K562 (cell line): ENCODE measurements around the gene C2CD2L. TPM values are rescaled to one million over a fixed set of nuclear protein-coding genes. Genes with fewer than 3 reads are reported as not detected.
A peak's percentile ranks its signal among the peaks of the same experiment; 100 is the strongest.

Source experiments
- CBFA2T2 ChIP-seq: fragments of 450-650 bp; conservative IDR thresholded peaks from 2 replicates; pipeline ENCODE4 v1.6.1; 2017; ENCODE audit warnings: mild to moderate bottlenecking
- CEBPB ChIP-seq: fragments of 450-650 bp; IDR thresholded peaks from 2 replicates; pipeline ENCODE4 v1.6.1; 2016; ENCODE audit warnings: missing genetic modification characterization, missing compliant biosample characterization
- CHD1 ChIP-seq: fragments of 200-600 bp; sonication (generic); IDR thresholded peaks from one replicate; pipeline ENCODE4 v1.6.1; 2012; ENCODE audit warnings: mild to moderate bottlenecking, moderate library complexity, low read length, inconsistent platforms
- COPS2 ChIP-seq: fragments of 450-650 bp; conservative IDR thresholded peaks from 2 replicates; pipeline ENCODE4 v1.6.1; 2016; ENCODE audit warnings: mild to moderate bottlenecking, moderate library complexity
- CREB5 ChIP-seq: fragments of 250-450 bp; sonication (Bioruptor Pico); IDR thresholded peaks from 2 replicates; pipeline ENCODE4 v1.5.0; 2020; ENCODE audit warnings: mild to moderate bottlenecking
- HNRNPLL ChIP-seq: fragments of 200-400 bp; formaldehyde crosslinking; IDR thresholded peaks from 2 replicates; pipeline ENCODE4 v1.6.1; 2017; ENCODE audit warnings: low read length, low read depth, mild to moderate bottlenecking; ENCODE audit not compliant: poor library complexity, severe bottlenecking
- NKRF ChIP-seq: fragments of 450-650 bp; IDR thresholded peaks from 2 replicates; pipeline ENCODE4 v1.6.1; 2016; ENCODE audit warnings: borderline replicate concordance
- POLR2AphosphoS5 ChIP-seq: IDR thresholded peaks from 2 replicates; pipeline ENCODE4 v1.6.1; 2011; ENCODE audit warnings: mild to moderate bottlenecking, low read depth, low read length, moderate library complexity; ENCODE audit not compliant: control insufficient read depth, insufficient read depth
- PTRF ChIP-seq: fragments of 450-650 bp; IDR thresholded peaks from 2 replicates; pipeline ENCODE4 v1.6.1; 2016; ENCODE audit warnings: mild to moderate bottlenecking, missing genetic modification characterization, missing compliant biosample characterization
- SMARCC2 ChIP-seq: fragments of 450-650 bp; IDR thresholded peaks from 2 replicates; pipeline ENCODE4 v1.6.1; 2017; ENCODE audit warnings: antibody characterized with exemption, moderate library complexity, mild to moderate bottlenecking, low read depth
- SOX6 ChIP-seq: fragments of 450-650 bp; IDR thresholded peaks from 2 replicates; pipeline ENCODE4 v1.6.1; 2014; ENCODE audit warnings: mild to moderate bottlenecking
- TAF9B ChIP-seq: fragments of 450-650 bp; IDR thresholded peaks from 2 replicates; pipeline ENCODE4 v1.6.1; 2018; ENCODE audit warnings: mild to moderate bottlenecking; ENCODE audit not compliant: partially characterized antibody
- TARDBP ChIP-seq: fragments of 450-650 bp; IDR thresholded peaks from 2 replicates; pipeline ENCODE4 v1.6.1; 2016
- YY1 ChIP-seq, 3 experiments: IDR thresholded peaks; 2 replicates each; pipeline ENCODE4 v1.6.1; 2011; ENCODE audit warnings: low read length in 2 of 3, mild to moderate bottlenecking in 2 of 3, moderate library complexity in 2 of 3, borderline replicate concordance in 1 of 3, control low read depth in 1 of 3, low read depth in 1 of 3; ENCODE audit not compliant: insufficient read depth in 3 of 3, insufficient replicate concordance in 2 of 3, control insufficient read depth in 1 of 3, insufficient read length in 1 of 3; ENCODE audit errors: extremely low read depth in 1 of 3
- ZNF407 ChIP-seq: fragments of 450-650 bp; IDR thresholded peaks from 2 replicates; pipeline ENCODE4 v1.6.1; 2016; ENCODE audit warnings: low read depth
- polyA plus RNA-seq, 8 experiments: library from polyadenylated mRNA; depleted of rRNA in 4 of 8; stranded (reverse) in 5 of 8; unstranded in 3 of 8; fragments of >200 nt; fragmentation: Nextera tagmentation in 2 of 8; fragmentation: Illumina TruSeq in 1 of 8; extraction: Ambion mirVana in 2 of 8; extraction: Trizol in 1 of 8; gene quantifications; 2 replicates each; pipeline versions ENCODE4 v1.2.1 to v1.2.3, GENCODE V29; 2011 to 2014; ENCODE audit warnings: inconsistent platforms in 1 of 8, missing spikeins in 1 of 8
- total RNA-seq, 7 experiments: library from RNA; depleted of rRNA in 6 of 7; stranded (reverse); fragments of >200 nt in 6 of 7; fragmentation: Illumina TruSeq in 2 of 7; extraction: Trizol in 2 of 7; gene quantifications; 2 replicates each; pipeline versions ENCODE4 v1.2.1 to v1.2.3, GENCODE V29; 2011 to 2021; ENCODE audit warnings: low replicate concordance in 1 of 7

C2CD2L gene
- total and polyA plus RNA-seq, 9 of the 15 experiments (the other 6 are each of a cell fraction or from before 2014, with no cell fraction given) = 0.66 to 41.2 (median 14.8) TPM

- TF ChIP-seq ZNF407 (no peak), SOX6 (peak; percentile 41), COPS2 (no peak), NKRF (peak; percentile 95), YY1 (IDR thresholded peaks at IDR 0.05; ENCODE audit: borderline replicate concordance in 1 of 3, control insufficient read depth in 1 of 3, extremely low read depth in 1 of 3, insufficient read depth in 3 of 3, insufficient read length in 1 of 3, insufficient replicate concordance in 2 of 3, low read depth in 1 of 3, low read length in 2 of 3) (peak; percentile 87 to 99 (median 97)), PTRF (tag) (no peak), CBFA2T2 (peak; percentile 96), POLR2AphosphoS5 (no peak), CHD1 (peak; percentile 37), CREB5 (no peak), TAF9B (peak; percentile 82), HNRNPLL (peak; percentile 76), TARDBP (no peak), CEBPB (no peak), SMARCC2 (no peak)
These were observed 39.5 kb upstream of the C2CD2L start, which contains the start of gene VPS11 (continued) for GRCh38 chr11:119067371-119068222.
